AG09309 (cell line): ENCODE results near the gene ME2.

Experiments
- DNase-seq: peaks from one replicate; pipeline ENCODE4 v3.0.0-alpha.2; 2010; ENCODE audit warnings: low read depth
- H3K4me3 ChIP-seq: 2 replicates; pipeline ENCODE4 v1.5.1; 2011; ENCODE audit warnings: mild to moderate bottlenecking, low read depth, low read length, moderate library complexity; ENCODE audit not compliant: control insufficient read depth
- CTCF ChIP-seq: IDR thresholded peaks from 2 replicates; pipeline ENCODE4 v1.5.1; 2011; ENCODE audit warnings: mild to moderate bottlenecking, low read depth, low read length, inconsistent platforms; ENCODE audit not compliant: insufficient read depth, control insufficient read depth; ENCODE audit errors: missing control alignments

The ME2 gene

DNA sequence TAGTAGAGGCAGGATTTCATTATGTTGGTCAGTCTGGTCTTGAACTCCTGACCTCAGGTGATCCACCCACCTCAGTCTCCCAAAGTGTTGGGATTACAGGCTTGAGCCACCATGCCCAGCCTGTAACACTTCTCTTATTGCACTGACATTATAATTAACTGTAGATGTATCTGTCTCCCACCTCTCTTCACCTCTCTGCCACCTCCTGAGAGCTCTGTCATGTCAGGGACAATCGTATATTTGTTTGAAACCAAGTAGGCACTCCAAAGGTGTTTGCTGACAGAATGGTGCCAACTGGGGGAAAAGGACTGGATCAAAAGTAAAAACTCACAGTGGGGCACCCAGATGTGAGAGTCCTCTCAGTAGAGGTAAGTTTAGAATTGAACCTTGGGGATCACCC lies 17.3 kb upstream of the ME2 start:
- no peak for DNase-seq
- no peak overlapping the region for H3K4me3 ChIP-seq
- no peak for TF ChIP-seq CTCF

DNA sequence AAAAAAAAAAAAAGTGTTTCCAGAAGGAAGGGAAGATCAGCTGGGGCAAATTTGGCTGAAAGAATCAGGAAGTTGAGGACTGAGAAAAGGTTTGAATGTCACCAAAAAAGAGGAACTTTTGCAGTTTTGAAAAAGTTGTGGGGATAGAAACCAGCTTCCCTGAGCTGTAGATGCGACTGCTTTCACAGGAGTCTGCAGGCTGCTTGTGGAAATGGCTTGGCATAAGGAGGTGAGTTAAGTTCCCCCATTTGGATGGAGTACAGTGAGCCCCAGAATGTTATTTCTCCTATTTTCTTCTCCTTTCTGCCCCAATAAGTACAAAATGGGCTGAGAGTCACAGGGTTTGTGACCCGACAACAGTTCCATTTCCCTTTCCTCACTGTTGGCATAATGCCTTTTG lies 16.5 kb upstream of the ME2 start:
- no peak for DNase-seq
- H3K4me3 ChIP-seq: no peak overlapping the region
- TF ChIP-seq CTCF: no peak

DNA sequence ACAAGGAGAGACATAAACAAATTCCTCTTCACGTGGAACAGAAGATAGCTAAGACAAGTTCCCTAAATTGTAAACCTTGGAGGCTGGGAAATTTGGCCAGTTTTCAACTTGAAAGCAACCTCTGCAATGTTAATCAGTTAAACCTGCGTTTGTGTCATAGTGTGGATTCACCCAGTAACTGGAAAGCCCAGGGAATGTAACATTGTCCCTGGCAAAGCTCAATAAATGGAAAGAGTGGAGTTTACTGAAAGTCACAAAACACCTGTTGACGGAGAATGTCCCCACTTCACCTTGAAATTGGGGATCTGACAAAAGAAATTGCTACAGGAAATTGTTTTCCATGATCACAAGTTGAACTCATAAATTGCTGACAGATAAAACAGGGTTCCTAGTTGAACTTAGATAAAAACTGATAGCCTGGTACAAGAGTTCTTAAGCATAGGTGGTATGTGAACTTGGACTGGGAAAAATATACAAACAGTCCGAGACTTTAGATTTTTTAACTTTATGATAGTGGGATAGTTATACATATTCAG lies 15.0 kb upstream of the ME2 start:
- no peak for DNase-seq
- TF ChIP-seq CTCF: no peak
- no peak overlapping the region for H3K4me3 ChIP-seq

GRCh38 chr18:50866765-50867164 lies 12.2 kb upstream of the ME2 start:
- peak; percentile 41 for TF ChIP-seq CTCF
- no peak overlapping the region for H3K4me3 ChIP-seq
- DNase-seq: no peak

DNA sequence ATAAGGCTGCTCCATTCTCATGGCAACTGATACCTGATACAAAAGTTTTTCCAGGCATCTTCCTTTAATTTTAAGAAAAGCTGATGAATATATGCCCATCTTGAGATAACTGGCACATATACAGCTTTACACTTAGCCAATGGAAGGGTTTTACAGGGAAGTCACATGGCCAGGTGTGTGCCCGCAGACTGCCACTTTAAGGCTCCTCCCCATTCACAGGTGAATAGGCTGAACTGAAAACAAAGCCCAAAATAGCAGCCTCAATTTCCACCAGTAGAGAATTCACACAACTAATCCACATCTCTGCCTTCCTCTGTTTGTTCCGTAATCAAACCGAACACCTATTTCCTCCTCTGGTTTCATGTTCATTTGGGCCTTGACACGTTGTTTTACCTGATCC lies 9.8 kb upstream of the ME2 start:
- no peak for DNase-seq
- no peak overlapping the region for H3K4me3 ChIP-seq
- TF ChIP-seq CTCF: no peak

GRCh38 chr18:50870138-50870845 lies 8.6 kb upstream of the ME2 start:
- no peak overlapping the region for H3K4me3 ChIP-seq
- peak; percentile 46 for DNase-seq
- TF ChIP-seq CTCF: no peak

- no peak for DNase-seq
- H3K4me3 ChIP-seq: no peak overlapping the region
- TF ChIP-seq CTCF: no peak
Observed at GRCh38 chr18:50871846-50872245, 7.1 kb upstream of the ME2 start.
